NCI-H524 (cell line): ENCODE results near the gene NUP50.

ENCODE experiments used
- DNase-seq, 2 experiments: peaks; one replicate each; lab custom pipeline; 2025; lab: John Stamatoyannopoulos, UW

Gene NUP50

GRCh38 chr22:45194686-45195085, 31.0 kb downstream of the NUP50 start:
- DNase-seq: peak; percentile 79 to 88

DNA sequence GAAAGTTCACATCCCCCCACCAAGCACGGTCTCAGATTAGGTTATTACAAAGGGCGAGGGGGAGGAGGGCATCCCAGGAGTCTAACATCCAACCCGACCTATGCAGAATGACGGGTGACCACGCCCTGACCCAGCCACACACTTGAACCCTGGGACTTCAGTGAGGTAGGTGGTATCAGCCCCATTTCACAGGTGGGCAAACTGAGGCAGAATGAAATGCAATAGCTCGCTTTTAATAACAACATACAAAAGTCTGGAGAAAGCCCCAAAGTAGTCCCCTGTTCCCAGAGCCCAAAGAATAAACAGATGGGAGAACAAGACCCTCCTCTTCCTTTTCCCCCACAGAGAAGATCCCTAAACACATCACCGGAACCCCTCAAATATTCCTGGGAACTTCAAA, 31.9 kb downstream of the NUP50 start:
- no peak for DNase-seq

DNA sequence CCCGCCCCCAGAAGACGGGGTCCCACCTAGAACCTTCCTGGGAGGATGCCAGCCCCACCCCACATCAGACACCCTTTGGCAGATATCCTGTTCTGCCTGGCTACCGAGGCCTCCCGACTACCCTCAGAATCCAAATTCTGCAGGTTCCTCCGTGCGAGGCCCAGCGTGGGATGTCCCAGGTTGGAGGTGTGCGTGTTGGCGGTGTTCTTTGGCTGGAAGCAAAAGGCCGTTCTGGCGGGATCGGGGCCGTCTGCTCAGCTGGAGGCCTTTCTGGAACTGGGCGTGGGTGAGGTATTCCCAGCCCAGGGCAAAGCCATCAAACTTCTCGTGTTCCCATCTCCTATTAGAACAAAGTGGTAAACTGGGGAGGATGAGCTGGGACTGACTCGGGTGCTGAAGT, 32.6 kb downstream of the NUP50 start:
- no peak for DNase-seq

- DNase-seq: no peak
Observed at GRCh38 chr22:45196926-45197605, 33.3 kb downstream of the NUP50 start.

GRCh38 chr22:45197606-45198462, 34.1 kb downstream of the NUP50 start:
- no peak for DNase-seq

DNA sequence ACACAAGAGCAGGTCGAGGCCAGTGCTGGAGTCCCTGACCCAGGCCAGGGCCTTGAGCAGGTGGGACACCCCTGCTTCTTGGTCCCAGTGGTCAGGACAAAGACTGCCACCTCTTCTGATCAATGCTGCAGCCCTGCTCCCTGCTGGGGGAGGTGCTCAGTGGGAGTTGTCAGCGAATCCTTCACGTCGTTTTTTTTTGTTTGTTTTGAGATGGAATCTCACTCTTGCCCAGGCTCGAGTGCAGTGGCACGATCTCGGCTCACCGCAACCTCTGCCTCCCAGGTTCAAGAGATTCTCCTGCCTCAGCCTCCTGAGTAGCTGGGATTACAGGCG, 34.7 kb downstream of the NUP50 start:
- DNase-seq: no peak

DNA sequence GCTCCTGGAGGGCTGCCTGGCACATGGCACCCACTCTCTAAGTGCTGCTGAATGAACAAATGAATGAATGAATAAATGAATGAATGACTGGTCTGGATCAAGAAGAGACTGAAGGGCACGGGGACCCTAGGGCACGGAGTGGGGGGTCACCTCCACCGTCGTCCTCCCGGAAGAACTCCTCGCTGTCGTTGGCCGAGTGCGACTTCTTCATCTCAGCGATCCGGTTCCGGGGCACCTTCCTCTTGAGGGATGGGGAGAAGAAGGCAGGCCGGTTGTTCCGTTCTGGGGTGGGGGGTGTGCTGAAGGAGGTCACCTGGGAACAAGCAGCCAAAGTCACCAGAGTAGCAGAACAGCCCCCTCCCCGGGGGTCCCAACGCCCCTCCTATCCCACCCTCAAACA, 36.0 kb downstream of the NUP50 start:
- DNase-seq: no peak

DNA sequence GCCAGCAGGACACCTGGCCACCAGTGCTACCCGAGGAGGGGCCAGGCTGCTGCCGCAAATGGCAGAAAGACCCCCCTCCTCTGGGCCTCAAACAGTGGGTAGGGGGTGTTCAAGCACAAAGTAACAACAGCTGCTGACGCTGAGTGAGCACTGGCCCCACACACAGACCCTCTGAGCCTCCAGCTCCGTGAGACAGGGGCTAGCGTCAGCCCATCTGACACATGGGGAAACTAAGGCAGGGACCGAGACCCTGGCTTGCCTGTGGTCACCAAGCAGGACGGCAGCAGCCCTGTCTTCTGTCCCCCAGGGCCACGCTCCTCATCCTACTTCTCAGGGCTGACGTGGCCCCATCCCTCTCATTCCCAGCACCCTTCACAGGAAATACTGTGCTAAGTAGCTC, 36.5 kb downstream of the NUP50 start:
- DNase-seq: no peak

DNA sequence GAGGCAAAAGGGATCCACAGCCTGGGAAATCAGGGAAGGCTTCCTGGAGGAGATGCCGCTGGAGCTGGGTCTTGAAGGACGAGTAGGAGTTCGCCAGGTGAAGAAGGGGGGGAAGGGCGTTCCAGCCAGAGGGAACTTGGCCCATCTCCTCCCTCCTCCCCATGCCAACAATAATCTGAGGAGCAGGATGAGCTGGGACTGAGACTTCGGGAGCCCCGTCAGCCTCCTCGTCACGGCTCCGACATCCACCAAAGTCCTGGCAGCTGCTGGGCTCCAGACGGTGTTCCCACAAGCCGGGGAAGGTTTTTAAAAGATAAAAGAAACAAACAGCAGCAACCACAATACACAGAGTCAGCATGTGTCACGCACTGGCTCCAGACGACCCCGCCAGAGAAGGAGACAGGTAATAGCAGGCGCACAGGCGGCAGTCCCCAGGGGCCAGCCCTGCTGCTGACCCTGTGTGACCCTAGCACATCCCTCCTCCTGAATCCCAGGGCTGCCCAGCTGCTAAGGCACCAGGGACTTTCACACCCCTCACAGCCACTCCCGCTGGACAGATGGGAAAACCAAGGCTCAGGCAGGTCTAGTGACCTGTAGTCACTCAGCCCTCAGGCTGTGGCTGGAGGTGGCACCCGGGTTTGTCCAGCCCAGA, 37.3 kb downstream of the NUP50 start:
- no peak for DNase-seq

DNA sequence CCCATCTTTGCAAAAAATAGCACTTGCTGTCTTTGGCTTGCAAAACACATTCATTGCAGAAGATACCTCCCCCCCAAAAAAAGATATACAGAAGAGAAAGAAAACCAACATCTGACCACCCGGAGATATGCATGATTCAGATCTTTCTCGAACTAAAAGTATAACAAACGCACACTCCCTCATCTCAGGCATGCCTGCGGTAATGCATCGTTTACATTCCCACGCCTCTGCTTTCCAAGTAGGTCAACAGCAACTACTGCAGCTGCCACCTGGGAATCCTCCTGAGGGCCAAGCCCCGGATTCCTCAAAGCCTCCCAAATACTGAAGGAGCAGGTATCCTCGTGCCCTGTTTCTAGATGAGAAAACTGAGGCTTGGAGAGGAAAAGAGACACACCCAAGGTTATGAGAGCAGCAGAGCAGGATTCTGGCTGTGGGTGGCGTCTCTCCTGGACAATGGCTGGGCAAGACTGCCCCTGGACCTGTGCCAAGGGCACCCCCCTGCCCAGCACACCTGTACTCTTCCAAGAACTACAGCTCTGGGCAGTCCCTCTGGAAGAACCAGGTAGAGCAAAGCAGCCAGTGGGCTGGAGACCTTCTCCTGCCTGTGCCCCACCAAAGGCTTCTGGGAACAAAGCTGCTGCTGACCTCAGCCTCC, 38.1 kb downstream of the NUP50 start:
- DNase-seq: no peak

GRCh38 chr22:45202333-45203149, 38.8 kb downstream of the NUP50 start:
- DNase-seq: no peak

GRCh38 chr22:45203150-45203951, 39.6 kb downstream of the NUP50 start:
- no peak for DNase-seq

DNA sequence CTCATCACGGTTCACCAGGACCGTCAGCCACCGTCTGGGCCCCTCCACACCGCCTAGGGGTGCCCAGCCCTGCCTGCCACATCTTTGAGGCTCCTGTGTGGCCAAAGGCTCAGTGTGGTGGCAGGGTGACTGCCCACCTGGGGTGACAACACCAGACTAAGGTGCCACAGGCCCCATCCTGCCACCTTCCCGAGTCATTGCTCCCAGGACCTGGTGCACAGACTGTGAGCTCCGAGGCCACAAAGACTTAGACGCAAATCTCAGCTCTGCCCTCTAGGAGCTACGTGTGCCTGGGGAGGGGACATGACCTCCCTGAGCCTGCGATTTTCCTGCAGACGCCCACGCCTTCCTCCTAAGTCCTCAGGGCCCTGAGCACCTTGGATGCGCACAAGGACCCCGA, 40.5 kb downstream of the NUP50 start:
- no peak for DNase-seq

GRCh38 chr22:45204819-45205218, 41.1 kb downstream of the NUP50 start:
- DNase-seq: no peak

DNA sequence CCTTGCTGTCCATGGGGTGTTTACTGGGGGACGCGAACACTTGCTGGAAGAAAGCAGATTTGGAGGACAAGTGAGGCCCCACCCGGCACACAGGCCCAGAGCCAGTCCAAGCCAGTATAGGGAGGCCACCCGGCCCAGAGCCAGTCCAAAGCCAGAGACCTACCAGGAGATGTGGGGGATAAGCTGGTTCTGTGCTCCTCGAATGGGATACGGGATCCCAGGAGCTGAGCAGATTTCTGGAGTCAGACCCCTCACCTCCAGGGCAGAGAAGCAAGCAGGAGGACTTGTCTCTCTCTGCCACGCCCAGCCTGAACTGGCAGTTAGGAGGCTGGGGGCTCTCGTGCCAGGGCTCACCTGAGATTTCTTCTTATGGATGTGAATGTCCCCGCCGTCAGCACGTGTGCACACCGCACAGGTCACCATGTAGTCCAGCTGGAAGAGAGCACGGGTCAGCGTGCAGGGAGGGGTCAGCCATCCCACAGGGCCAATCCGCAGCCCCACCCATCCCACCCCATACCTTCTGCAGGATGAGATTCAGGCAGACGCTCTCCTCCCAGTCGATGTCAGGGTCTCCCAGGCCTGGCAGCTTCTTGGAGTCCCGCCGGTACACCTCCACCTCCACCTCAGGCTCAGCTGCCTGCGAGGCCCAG, 41.7 kb downstream of the NUP50 start:
- DNase-seq: no peak

GRCh38 chr22:45206233-45206632, 42.5 kb downstream of the NUP50 start:
- DNase-seq: no peak

GRCh38 chr22:45207533-45207932, 43.8 kb downstream of the NUP50 start:
- DNase-seq: no peak

DNA sequence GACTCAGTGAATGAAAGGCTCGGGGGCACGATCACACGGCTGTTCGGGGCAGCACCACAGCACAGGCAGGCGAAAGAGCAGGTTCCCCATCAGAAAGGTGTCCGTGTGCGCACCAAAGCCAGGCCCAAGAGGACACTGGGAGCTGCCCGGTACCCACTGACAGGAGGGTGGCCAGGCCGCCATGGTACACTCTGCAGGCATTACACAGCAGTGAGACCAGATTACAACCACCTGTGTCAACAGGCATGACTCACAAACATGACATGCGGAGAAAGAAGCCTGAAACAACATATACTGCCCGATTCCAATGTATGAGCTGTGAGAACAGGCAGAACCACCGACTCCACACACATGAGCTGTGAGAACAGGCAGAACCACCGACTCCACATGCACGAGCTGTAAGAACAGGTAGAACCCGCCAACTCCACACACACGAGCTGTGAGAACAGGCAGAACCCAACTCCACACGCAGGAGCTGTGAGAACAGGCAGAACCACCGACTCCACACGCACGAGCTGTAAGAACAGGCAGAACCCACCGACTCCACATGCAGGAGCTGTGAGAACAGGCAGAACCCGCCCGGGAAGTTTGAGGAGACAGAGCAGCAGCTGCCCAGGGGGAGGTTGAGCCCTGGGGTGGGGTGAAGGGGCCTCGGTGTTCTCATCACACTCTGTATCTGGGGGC, 44.4 kb downstream of the NUP50 start:
- no peak for DNase-seq

- no peak for DNase-seq
Observed at GRCh38 chr22:45208696-45208992, 44.9 kb downstream of the NUP50 start.
